ENCODE results near the gene GAPDH.
"Not testable (repeated sequence)": the region's sequence is repeated elsewhere in the genome, so short reads cannot be mapped to it uniquely, and the experiment has no call there.

DNA sequence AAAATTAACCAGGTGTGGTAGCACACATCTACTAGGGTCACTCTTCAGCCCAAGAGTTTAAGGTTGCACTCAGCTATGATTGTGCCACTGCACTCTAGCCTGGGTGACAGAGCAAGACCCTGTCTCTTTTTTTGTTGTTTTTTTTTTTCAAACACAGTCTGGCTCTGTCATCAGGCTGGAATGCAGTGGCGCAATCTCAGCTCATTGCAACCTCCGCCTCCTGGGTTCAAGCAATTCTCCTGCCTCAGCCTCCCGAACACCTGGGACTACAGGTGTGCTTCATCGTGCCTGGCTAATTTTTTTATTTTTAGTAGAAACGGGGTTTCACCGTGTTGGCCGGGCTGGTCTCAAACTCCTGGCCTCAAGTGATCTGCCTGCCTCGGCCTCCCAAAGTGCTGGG lies 52.3 kb downstream of the GAPDH start:
- TF ChIP-seq, protein P1, sequence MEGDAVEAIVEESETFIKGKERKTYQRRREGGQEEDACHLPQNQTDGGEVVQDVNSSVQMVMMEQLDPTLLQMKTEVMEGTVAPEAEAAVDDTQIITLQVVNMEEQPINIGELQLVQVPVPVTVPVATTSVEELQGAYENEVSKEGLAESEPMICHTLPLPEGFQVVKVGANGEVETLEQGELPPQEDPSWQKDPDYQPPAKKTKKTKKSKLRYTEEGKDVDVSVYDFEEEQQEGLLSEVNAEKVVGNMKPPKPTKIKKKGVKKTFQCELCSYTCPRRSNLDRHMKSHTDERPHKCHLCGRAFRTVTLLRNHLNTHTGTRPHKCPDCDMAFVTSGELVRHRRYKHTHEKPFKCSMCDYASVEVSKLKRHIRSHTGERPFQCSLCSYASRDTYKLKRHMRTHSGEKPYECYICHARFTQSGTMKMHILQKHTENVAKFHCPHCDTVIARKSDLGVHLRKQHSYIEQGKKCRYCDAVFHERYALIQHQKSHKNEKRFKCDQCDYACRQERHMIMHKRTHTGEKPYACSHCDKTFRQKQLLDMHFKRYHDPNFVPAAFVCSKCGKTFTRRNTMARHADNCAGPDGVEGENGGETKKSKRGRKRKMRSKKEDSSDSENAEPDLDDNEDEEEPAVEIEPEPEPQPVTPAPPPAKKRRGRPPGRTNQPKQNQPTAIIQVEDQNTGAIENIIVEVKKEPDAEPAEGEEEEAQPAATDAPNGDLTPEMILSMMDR (IDR thresholded peaks at IDR 0.05; ENCODE audit: poor library complexity): not testable (repeated sequence)
- TF ChIP-seq EZH2phosphoT487 (IDR thresholded peaks at IDR 0.05; ENCODE audit: low read depth, severe bottlenecking, unreplicated experiment): not testable (repeated sequence)
